Mucosa of descending colon (tissue), 3 donors: ENCODE data around the gene PLS1. TPM values are rescaled to one million over a fixed set of nuclear protein-coding genes. Genes with fewer than 3 reads are reported as not detected.
"Not testable (repeated sequence)": the region's sequence is repeated elsewhere in the genome, so short reads cannot be mapped to it uniquely, and the experiment has no call there.

Source experiments
- ATAC-seq: fragments of 200-7000 bp; cut with Tn5 transposase; one replicate; pipeline ENCODE4 v1.9.1; 2020; ENCODE audit warnings: mild to moderate bottlenecking, moderate library complexity
- DNase-seq, 3 donors: peaks; one replicate each; pipeline ENCODE4 v3.0.0-alpha.2; 2020
- H3K36me3 ChIP-seq: fragments of 200-600 bp; one replicate; pipeline ENCODE4 v1.8.0; 2021; ENCODE audit warnings: low read depth, mild to moderate bottlenecking
- H3K4me1 ChIP-seq: fragments of 200-600 bp; one replicate; pipeline ENCODE4 v1.8.0; 2021; ENCODE audit warnings: low read depth, mild to moderate bottlenecking
- H3K4me3 ChIP-seq: fragments of 200-600 bp; one replicate; pipeline ENCODE4 v1.8.0; 2021; ENCODE audit warnings: mild to moderate bottlenecking
- H3K9me3 ChIP-seq: fragments of 200-600 bp; one replicate; pipeline ENCODE4 v1.8.0; 2021; ENCODE audit warnings: mild to moderate bottlenecking
- CTCF ChIP-seq: fragments of 200-600 bp; IDR thresholded peaks from one replicate; pipeline ENCODE4 v1.8.0; 2022; ENCODE audit warnings: antibody characterized with exemption, mild to moderate bottlenecking
- intact Hi-C, 2 donors: fragments of 100-400 bp; cut with DNase I in 1 of 2; cut with micrococcal nuclease in 1 of 2; formaldehyde crosslinking; loops; one replicate each; pipeline versions ENCODE4 v1.11.0 to v1.11.1; 2022; cut with DNase I, micrococcal nuclease
- long read RNA-seq, 2 donors: library from polyadenylated mRNA; unstranded; transcript quantifications; one replicate each; pipeline ENCODE4 v2.0.0, GENCODE V29; 2019 to 2021
- total RNA-seq, 3 donors: library from RNA; stranded (reverse); fragmentation: NEBNext Ultra II Directional in 2 of 3; extraction: Animal tissue kit (Norgen Biotek cat#: 25700) in 2 of 3; gene quantifications; one replicate each; pipeline versions ENCODE4 v1.2.1 to v1.2.4, GENCODE V29; 2021 to 2023
- donor health status: DM: no; HTN: no; CAD: no; lungs with moderate emphysema.
- donor health status: DM: no; HTN: no; CAD: no.
- donor health status: DM: no; HTN: yes; CAD: no.

Gene PLS1
- 100 to 1,000 TPM; 235 to 448 (median 442) TPM for total RNA-seq
- long read RNA-seq, donor 1, transcript PLS1-202 (16 exons, 3,706 nt), result major isoform, 84 of 225 reads
- long read RNA-seq, donor 1, transcript PLS1-201 (16 exons, 3,755 nt), result minor isoform, 44 of 225 reads
- long read RNA-seq, donor 1, partial matches to known transcripts, result 10 of 225 reads
- long read RNA-seq, donor 1, other reads (novel, unspliced or antisense), result 87 of 225 reads
- long read RNA-seq, donor 2, transcript PLS1-202 (16 exons, 3,706 nt), result major isoform, 36 of 144 reads
- long read RNA-seq, donor 2, transcript PLS1-201 (16 exons, 3,755 nt), result minor isoform, 22 of 144 reads
- long read RNA-seq, donor 2, partial matches to known transcripts, result 45 of 144 reads
- long read RNA-seq, donor 2, other reads (novel, unspliced or antisense), result 39 of 144 reads

GRCh38 chr3:142595951-142596725 is at the start of gene PLS1:
PLS1 (plus strand) TSS chr3:142596393; CDS start chr3:142664238, 67,845 bp downstream.
- Histone ChIP-seq H3K36me3 (no peaks in the 10 kb centered on the region), H3K4me1 (peaks cover 3% of the 10 kb centered on the region), H3K4me3 (peak within 1 kb of the TSS; percentile 35), H3K9me3 (no peaks in the 10 kb centered on the region)
- DNase-seq, result peak; percentile 90 to 99 (median 90)
- intact Hi-C loops, result no loop called here
- peak; percentile 92 for ATAC-seq
- TF ChIP-seq CTCF, result no peak

GRCh38 chr3:142549986-142550385 is 46.2 kb upstream of the PLS1 start:
- Histone ChIP-seq H3K4me3 (no peak overlapping the region), H3K4me1 (no peaks in the 10 kb centered on the region), H3K36me3 (peaks cover 3% of the 10 kb centered on the region), H3K9me3 (no peaks in the 10 kb centered on the region)
- no peak for TF ChIP-seq CTCF
- no peak for ATAC-seq
- intact Hi-C loops, result no loop called here
- no peak for DNase-seq

GRCh38 chr3:142552579-142552978 is 43.6 kb upstream of the PLS1 start:
- H3K4me3 ChIP-seq, intact Hi-C loops, H3K36me3 ChIP-seq, ATAC-seq, H3K4me1 ChIP-seq, DNase-seq, H3K9me3 ChIP-seq: not testable (repeated sequence)

GRCh38 chr3:142553741-142554140 is 42.5 kb upstream of the PLS1 start:
- DNase-seq, result no peak
- H3K36me3 ChIP-seq, result peaks cover 3% of the 10 kb centered on the region
- H3K4me1 ChIP-seq, result no peaks in the 10 kb centered on the region
- H3K9me3 ChIP-seq, result no peaks in the 10 kb centered on the region
- no peak overlapping the region for H3K4me3 ChIP-seq
- ATAC-seq, result no peak
- intact Hi-C loops, result no loop called here
- no peak for TF ChIP-seq CTCF

GRCh38 chr3:142560118-142560517 is 36.1 kb upstream of the PLS1 start:
- H3K36me3 ChIP-seq, result no peaks in the 10 kb centered on the region
- no peak for ATAC-seq
- intact Hi-C loops, result no loop called here
- no peaks in the 10 kb centered on the region for H3K9me3 ChIP-seq
- no peak overlapping the region for H3K4me3 ChIP-seq
- DNase-seq, result no peak
- TF ChIP-seq CTCF, result no peak
- no peaks in the 10 kb centered on the region for H3K4me1 ChIP-seq

- no peaks in the 10 kb centered on the region for H3K36me3 ChIP-seq
- ATAC-seq, result no peak
Measured at GRCh38 chr3:142563496-142563997, 32.6 kb upstream of the PLS1 start.

More at GRCh38 chr3:142563496-142563997, 32.6 kb upstream of the PLS1 start:
- DNase-seq, result no peak
- Histone ChIP-seq H3K4me1 (no peaks in the 10 kb centered on the region), H3K4me3 (no peak overlapping the region), H3K9me3 (no peaks in the 10 kb centered on the region)
- intact Hi-C loops, result no loop called here
- TF ChIP-seq CTCF, result no peak
